ENCODE data around the gene MAPKAP1.

The MAPKAP1 gene

DNA sequence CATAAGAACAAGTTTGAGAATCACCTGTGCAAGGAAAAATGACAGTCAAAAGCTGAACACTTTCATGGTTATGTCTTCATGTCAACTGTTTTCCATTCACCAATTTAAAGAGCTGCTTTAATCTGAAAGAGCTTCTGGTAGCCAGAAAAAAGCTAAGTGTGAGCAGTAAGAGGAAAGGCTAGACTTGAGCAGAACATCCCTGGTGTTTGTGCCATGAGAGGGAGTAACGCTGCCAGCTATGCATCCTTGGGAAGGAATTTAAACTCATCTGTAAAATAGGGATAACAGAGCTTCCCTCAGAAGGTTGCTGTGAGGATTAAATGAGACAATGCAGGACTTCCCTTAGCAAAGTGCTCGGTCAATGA lies 193.7 kb downstream of the MAPKAP1 start:
- TF ChIP-seq, protein P1, sequence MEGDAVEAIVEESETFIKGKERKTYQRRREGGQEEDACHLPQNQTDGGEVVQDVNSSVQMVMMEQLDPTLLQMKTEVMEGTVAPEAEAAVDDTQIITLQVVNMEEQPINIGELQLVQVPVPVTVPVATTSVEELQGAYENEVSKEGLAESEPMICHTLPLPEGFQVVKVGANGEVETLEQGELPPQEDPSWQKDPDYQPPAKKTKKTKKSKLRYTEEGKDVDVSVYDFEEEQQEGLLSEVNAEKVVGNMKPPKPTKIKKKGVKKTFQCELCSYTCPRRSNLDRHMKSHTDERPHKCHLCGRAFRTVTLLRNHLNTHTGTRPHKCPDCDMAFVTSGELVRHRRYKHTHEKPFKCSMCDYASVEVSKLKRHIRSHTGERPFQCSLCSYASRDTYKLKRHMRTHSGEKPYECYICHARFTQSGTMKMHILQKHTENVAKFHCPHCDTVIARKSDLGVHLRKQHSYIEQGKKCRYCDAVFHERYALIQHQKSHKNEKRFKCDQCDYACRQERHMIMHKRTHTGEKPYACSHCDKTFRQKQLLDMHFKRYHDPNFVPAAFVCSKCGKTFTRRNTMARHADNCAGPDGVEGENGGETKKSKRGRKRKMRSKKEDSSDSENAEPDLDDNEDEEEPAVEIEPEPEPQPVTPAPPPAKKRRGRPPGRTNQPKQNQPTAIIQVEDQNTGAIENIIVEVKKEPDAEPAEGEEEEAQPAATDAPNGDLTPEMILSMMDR (IDR thresholded peaks at IDR 0.05; ENCODE audit: poor library complexity, severe bottlenecking): no peak
- Histone ChIP-seq H3K27me3 (ENCODE audit: insufficient read depth, poor library complexity, severe bottlenecking) (no peaks in the 10 kb centered on the region), H3K4me1 (ENCODE audit: insufficient read depth, poor library complexity, severe bottlenecking) (peaks cover 22% of the 10 kb centered on the region), H3K9me3 (ENCODE audit: severe bottlenecking) (no peaks in the 10 kb centered on the region), H3K36me3 (ENCODE audit: low read depth) (no peaks in the 10 kb centered on the region), H3K27ac (ENCODE audit: poor library complexity, severe bottlenecking) (peak overlapping the region; percentile 54), H3K4me3 (ENCODE audit: severe bottlenecking) (peak overlapping the region; percentile 16)
- DNase-seq (ENCODE audit: low spot score): no peak
- no peak; the same call in 2 of the 3 replicates for ATAC-seq (ENCODE audit: low read depth)

DNA sequence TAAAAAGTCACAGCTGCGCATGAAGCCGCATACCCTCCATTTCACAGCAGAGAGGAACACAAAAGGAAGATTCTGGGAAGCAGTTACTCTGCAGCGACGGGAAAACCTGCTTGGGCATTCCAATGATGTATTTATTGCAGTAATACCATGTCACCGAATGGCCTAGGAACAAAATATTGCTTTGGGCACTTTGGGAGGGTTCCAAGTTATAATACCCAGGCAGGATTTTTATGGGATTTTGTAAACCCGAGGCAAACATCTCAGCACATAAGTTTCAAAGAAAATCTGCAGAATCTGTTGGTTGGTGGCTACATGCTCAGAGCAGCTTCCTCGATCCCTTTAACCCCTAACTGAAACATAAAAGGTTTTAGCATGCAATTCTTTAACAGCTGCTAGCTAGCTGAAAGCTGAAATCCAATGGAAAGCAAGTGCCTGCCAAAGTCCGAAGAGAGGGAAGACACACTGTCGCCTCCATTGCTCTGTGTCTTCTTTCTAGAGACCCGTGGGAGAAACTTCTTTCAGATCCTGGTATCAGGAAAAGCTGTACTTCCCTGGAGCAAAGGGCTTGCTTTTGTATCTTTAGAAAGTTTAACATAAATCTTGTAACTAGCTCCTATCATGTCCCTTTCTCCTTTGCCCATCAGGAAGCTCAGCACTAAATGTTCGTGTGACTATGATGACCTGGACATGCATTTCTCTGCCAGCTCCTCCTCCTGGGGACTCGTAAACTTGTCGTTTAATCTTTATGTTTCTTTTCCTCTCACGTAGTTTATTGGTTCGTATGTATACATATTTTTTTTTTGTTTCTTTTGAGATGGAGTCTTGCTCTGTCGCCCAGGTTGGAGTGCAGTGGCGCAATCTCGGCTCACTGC lies 195.0 kb downstream of the MAPKAP1 start:
- Histone ChIP-seq H3K36me3 (ENCODE audit: low read depth) (no peaks in the 10 kb centered on the region), H3K4me1 (ENCODE audit: insufficient read depth, poor library complexity, severe bottlenecking) (peaks cover 22% of the 10 kb centered on the region), H3K4me3 (ENCODE audit: severe bottlenecking) (no peak overlapping the region), H3K27me3 (ENCODE audit: insufficient read depth, poor library complexity, severe bottlenecking) (no peaks in the 10 kb centered on the region), H3K9me3 (ENCODE audit: severe bottlenecking) (no peaks in the 10 kb centered on the region), H3K27ac (ENCODE audit: poor library complexity, severe bottlenecking) (peak overlapping the region; percentile 54)
- ATAC-seq (ENCODE audit: low read depth) (no peak), DNase-seq (ENCODE audit: low spot score) (no peak)
- TF ChIP-seq, protein P1 (IDR thresholded peaks at IDR 0.05; ENCODE audit: poor library complexity, severe bottlenecking): no peak

DNA sequence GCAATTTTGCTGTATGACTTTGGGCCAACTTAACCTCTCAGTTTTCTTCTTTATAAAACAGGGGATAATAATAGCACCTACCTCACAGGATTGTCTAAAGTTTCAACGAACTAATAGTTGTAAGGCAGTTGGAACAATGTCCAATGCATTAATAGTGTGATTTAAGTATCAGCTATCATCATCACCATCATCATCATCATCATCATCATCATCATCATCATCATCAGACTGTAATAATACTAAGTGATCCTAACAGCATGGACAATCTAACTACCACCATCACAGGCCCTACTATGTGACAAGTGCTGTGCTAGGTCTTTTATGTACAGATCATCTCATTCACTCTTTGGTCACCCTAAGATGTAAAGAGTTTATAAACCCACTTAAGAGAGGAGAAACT lies 196.0 kb downstream of the MAPKAP1 start:
- no peaks in the 10 kb centered on the region for H3K36me3 ChIP-seq (ENCODE audit: low read depth)
- ATAC-seq (ENCODE audit: low read depth) (no peak), DNase-seq (ENCODE audit: low spot score) (no peak)
- H3K4me3 ChIP-seq (ENCODE audit: severe bottlenecking): no peak overlapping the region
- H3K9me3 ChIP-seq (ENCODE audit: severe bottlenecking): no peaks in the 10 kb centered on the region
- H3K27ac ChIP-seq (ENCODE audit: poor library complexity, severe bottlenecking): no peak overlapping the region
- TF ChIP-seq, protein P1 (IDR thresholded peaks at IDR 0.05; ENCODE audit: poor library complexity, severe bottlenecking): no peak
- peaks cover 22% of the 10 kb centered on the region for H3K4me1 ChIP-seq (ENCODE audit: insufficient read depth, poor library complexity, severe bottlenecking)
- H3K27me3 ChIP-seq (ENCODE audit: insufficient read depth, poor library complexity, severe bottlenecking): no peaks in the 10 kb centered on the region

- Histone ChIP-seq H3K4me3 (ENCODE audit: severe bottlenecking) (no peak overlapping the region), H3K27me3 (ENCODE audit: insufficient read depth, poor library complexity, severe bottlenecking) (no peaks in the 10 kb centered on the region), H3K36me3 (ENCODE audit: low read depth) (no peaks in the 10 kb centered on the region), H3K27ac (ENCODE audit: poor library complexity, severe bottlenecking) (no peak overlapping the region), H3K9me3 (ENCODE audit: severe bottlenecking) (no peaks in the 10 kb centered on the region), H3K4me1 (ENCODE audit: insufficient read depth, poor library complexity, severe bottlenecking) (peaks cover 22% of the 10 kb centered on the region)
- no peak for DNase-seq (ENCODE audit: low spot score)
- ATAC-seq (ENCODE audit: low read depth): no peak
- TF ChIP-seq, protein P1 (IDR thresholded peaks at IDR 0.05; ENCODE audit: poor library complexity, severe bottlenecking): no peak
Measured at GRCh38 chr9:125509476-125509875, 197.5 kb downstream of the MAPKAP1 start.

DNA sequence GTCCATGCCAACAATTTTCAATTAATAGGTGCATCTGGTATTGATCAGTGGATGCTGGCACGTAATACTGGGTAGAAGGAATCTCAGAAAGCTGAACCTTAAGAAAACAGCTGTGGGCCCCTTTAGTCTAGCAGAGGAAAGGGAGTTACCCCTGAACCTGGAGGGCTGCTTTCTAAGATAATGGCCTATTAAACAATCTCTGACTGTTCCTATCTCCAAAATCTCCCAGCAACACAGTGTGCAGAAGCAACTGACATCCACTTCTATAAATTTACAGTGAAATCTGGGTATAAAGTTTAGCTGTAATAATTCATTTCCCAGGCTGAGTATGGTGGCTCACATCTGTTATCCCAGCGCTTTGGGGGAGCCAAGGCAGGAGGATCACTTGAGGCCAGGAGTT lies 198.8 kb downstream of the MAPKAP1 start:
- Histone ChIP-seq H3K9me3 (ENCODE audit: severe bottlenecking) (no peaks in the 10 kb centered on the region), H3K4me3 (ENCODE audit: severe bottlenecking) (no peak overlapping the region), H3K27ac (ENCODE audit: poor library complexity, severe bottlenecking) (no peak overlapping the region), H3K27me3 (ENCODE audit: insufficient read depth, poor library complexity, severe bottlenecking) (no peaks in the 10 kb centered on the region), H3K36me3 (ENCODE audit: low read depth) (no peaks in the 10 kb centered on the region), H3K4me1 (ENCODE audit: insufficient read depth, poor library complexity, severe bottlenecking) (peaks cover 15% of the 10 kb centered on the region)
- ATAC-seq (ENCODE audit: low read depth) (no peak), DNase-seq (ENCODE audit: low spot score) (no peak)
- TF ChIP-seq, protein P1 (IDR thresholded peaks at IDR 0.05; ENCODE audit: poor library complexity, severe bottlenecking): no peak
